PC-3 (cell line): Measurements from ENCODE around the gene OR10H5.

Experiments
- CTCF ChIP-seq: fragments of 300-600 bp; sonication (generic); conservative IDR thresholded peaks from 2 replicates; pipeline ENCODE4 v1.5.1; 2017; ENCODE audit warnings: antibody characterized with exemption, low read depth, mild to moderate bottlenecking, low read length
- EZH2 ChIP-seq: fragments of 300-600 bp; sonication (generic); IDR thresholded peaks from one replicate; pipeline ENCODE4 v1.6.1; 2017; ENCODE audit warnings: antibody characterized with exemption, mild to moderate bottlenecking, low read length; ENCODE audit not compliant: unreplicated experiment

GRCh38 chr19:15841875-15842569 lies 54.6 kb downstream of the OR10H5 start:
- TF ChIP-seq CTCF (peak; percentile 40; the same call in 1 of the 2 replicates), EZH2 (no peak)
